ENCODE measurements around the gene AS3MT.
"Not testable (repeated sequence)": the region's sequence is repeated elsewhere in the genome, so short reads cannot be mapped to it uniquely, and the experiment has no call there.

DNA sequence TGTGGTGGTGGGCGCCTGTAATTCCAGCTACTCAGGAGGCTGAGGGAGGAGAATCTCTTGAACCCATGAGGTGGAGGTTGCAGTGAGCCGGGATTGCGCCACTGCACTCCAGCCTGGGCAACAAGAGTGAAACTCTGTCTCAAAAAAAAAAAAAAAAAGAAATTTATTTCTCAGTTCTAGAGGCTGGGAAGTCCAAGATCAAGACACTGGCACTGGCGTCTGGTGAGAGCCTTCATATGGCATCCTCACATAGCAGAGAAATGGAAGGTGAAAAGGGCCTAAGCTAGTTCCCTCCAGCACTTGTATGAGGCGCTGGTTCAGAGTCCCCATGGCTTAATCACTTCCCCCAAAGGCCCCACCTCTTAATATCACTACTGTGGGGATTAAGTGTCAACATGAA, 59.2 kb downstream of the AS3MT start:
- not testable (repeated sequence) for TF ChIP-seq POLR2A (IDR thresholded peaks at IDR 0.05)
- TF ChIP-seq, protein P1, sequence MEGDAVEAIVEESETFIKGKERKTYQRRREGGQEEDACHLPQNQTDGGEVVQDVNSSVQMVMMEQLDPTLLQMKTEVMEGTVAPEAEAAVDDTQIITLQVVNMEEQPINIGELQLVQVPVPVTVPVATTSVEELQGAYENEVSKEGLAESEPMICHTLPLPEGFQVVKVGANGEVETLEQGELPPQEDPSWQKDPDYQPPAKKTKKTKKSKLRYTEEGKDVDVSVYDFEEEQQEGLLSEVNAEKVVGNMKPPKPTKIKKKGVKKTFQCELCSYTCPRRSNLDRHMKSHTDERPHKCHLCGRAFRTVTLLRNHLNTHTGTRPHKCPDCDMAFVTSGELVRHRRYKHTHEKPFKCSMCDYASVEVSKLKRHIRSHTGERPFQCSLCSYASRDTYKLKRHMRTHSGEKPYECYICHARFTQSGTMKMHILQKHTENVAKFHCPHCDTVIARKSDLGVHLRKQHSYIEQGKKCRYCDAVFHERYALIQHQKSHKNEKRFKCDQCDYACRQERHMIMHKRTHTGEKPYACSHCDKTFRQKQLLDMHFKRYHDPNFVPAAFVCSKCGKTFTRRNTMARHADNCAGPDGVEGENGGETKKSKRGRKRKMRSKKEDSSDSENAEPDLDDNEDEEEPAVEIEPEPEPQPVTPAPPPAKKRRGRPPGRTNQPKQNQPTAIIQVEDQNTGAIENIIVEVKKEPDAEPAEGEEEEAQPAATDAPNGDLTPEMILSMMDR (IDR thresholded peaks at IDR 0.05): not testable (repeated sequence)

All from heart left ventricle (tissue), 13 donors.